ENCODE results near the gene HECW1.
"Not testable (repeated sequence)": the region's sequence is repeated elsewhere in the genome, so short reads cannot be mapped to it uniquely, and the experiment has no call there.

Gene HECW1

GRCh38 chr7:43583424-43584194, 471.2 kb downstream of the HECW1 start:
- H3K4me1 ChIP-seq (ENCODE audit: control insufficient read depth, low read depth, low read length), result peaks cover 20% of the 10 kb centered on the region
- no peaks in the 10 kb centered on the region for H3K36me3 ChIP-seq (ENCODE audit: control insufficient read depth, low read depth, low read length)
- peak overlapping the region; percentile 70 for H3K4me3 ChIP-seq (ENCODE audit: low read length)
- H3K9ac ChIP-seq (ENCODE audit: low read length), result peak overlapping the region; percentile 45
- peaks cover 25% of the 10 kb centered on the region for H3K27me3 ChIP-seq (ENCODE audit: control insufficient read depth, insufficient read depth, low read length)
- H3K27ac ChIP-seq (ENCODE audit: low read length), result no peak overlapping the region
- H3K9me3 ChIP-seq (ENCODE audit: control insufficient read depth, low read depth, low read length), result no peaks in the 10 kb centered on the region

DNA sequence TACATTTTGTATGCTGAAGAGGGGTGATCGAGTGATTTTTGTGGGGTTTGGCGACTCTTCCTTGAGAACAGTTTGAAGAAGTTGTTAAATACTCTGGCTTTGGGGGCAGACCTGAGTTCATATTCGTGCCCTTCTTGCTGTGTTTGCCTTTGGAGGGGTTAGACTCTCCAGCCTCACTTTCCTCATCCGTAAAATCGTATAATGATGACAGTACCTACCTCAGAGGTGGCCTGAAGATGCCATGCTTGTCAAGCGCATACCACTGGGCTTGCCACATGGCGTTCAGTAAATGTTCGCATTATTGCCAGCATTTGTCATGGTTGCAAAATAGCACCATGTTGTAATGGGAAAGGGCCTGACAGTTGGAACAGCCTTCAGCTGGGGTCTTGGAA, 471.7 kb downstream of the HECW1 start:
- H3K4me3 ChIP-seq (ENCODE audit: low read length), result peak overlapping the region; percentile 70
- H3K36me3 ChIP-seq (ENCODE audit: control insufficient read depth, low read depth, low read length), result no peaks in the 10 kb centered on the region
- no peaks in the 10 kb centered on the region for H3K9me3 ChIP-seq (ENCODE audit: control insufficient read depth, low read depth, low read length)
- peaks cover 25% of the 10 kb centered on the region for H3K27me3 ChIP-seq (ENCODE audit: control insufficient read depth, insufficient read depth, low read length)
- H3K4me1 ChIP-seq (ENCODE audit: control insufficient read depth, low read depth, low read length), result peaks cover 20% of the 10 kb centered on the region
- H3K27ac ChIP-seq (ENCODE audit: low read length), result no peak overlapping the region
- H3K9ac ChIP-seq (ENCODE audit: low read length), result peak overlapping the region; percentile 45

GRCh38 chr7:43584733-43585132, 472.3 kb downstream of the HECW1 start:
- not testable (repeated sequence) for H3K27ac ChIP-seq (ENCODE audit: low read length); H3K9ac ChIP-seq (ENCODE audit: low read length); H3K36me3 ChIP-seq (ENCODE audit: control insufficient read depth, low read depth, low read length); H3K9me3 ChIP-seq (ENCODE audit: control insufficient read depth, low read depth, low read length)
- Histone ChIP-seq H3K27me3 (ENCODE audit: control insufficient read depth, insufficient read depth, low read length) (peaks cover 25% of the 10 kb centered on the region), H3K4me3 (ENCODE audit: low read length) (peak overlapping the region; percentile 70), H3K4me1 (ENCODE audit: control insufficient read depth, low read depth, low read length) (peaks cover 20% of the 10 kb centered on the region)

DNA sequence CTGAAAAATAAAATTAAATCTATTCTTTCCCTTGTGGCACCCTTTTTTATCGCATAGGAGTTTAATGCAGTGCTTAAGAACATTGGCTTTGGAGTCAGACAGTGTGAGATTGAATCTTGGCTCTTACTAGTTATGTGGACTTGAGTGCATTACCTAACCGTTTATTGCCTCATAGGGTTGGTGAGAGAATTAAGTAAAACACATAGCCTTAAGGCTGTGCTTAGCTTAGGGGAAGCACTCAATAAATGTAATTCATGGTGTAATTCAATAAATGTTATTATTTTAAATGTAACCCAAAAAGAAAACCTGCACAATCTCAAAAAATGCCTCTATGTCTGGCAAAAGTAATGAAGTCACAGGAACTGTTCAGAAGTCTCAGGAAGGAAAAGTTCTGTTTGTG, 473.1 kb downstream of the HECW1 start:
- no peaks in the 10 kb centered on the region for H3K36me3 ChIP-seq (ENCODE audit: control insufficient read depth, low read depth, low read length)
- no peak overlapping the region for H3K9ac ChIP-seq (ENCODE audit: low read length)
- no peak overlapping the region for H3K4me3 ChIP-seq (ENCODE audit: low read length)
- no peak overlapping the region for H3K27ac ChIP-seq (ENCODE audit: low read length)
- H3K9me3 ChIP-seq (ENCODE audit: control insufficient read depth, low read depth, low read length), result no peaks in the 10 kb centered on the region
- peaks cover 20% of the 10 kb centered on the region for H3K4me1 ChIP-seq (ENCODE audit: control insufficient read depth, low read depth, low read length)
- H3K27me3 ChIP-seq (ENCODE audit: control insufficient read depth, insufficient read depth, low read length), result peaks cover 25% of the 10 kb centered on the region

- H3K4me3 ChIP-seq (ENCODE audit: low read length), result no peak overlapping the region
- peaks cover 20% of the 10 kb centered on the region for H3K4me1 ChIP-seq (ENCODE audit: control insufficient read depth, low read depth, low read length)
- no peak overlapping the region for H3K27ac ChIP-seq (ENCODE audit: low read length)
- no peak overlapping the region for H3K9ac ChIP-seq (ENCODE audit: low read length)
- no peaks in the 10 kb centered on the region for H3K9me3 ChIP-seq (ENCODE audit: control insufficient read depth, low read depth, low read length)
- peaks cover 25% of the 10 kb centered on the region for H3K27me3 ChIP-seq (ENCODE audit: control insufficient read depth, insufficient read depth, low read length)
- H3K36me3 ChIP-seq (ENCODE audit: control insufficient read depth, low read depth, low read length), result no peaks in the 10 kb centered on the region
These were observed 473.9 kb downstream of the HECW1 start for GRCh38 chr7:43586251-43586900.

DNA sequence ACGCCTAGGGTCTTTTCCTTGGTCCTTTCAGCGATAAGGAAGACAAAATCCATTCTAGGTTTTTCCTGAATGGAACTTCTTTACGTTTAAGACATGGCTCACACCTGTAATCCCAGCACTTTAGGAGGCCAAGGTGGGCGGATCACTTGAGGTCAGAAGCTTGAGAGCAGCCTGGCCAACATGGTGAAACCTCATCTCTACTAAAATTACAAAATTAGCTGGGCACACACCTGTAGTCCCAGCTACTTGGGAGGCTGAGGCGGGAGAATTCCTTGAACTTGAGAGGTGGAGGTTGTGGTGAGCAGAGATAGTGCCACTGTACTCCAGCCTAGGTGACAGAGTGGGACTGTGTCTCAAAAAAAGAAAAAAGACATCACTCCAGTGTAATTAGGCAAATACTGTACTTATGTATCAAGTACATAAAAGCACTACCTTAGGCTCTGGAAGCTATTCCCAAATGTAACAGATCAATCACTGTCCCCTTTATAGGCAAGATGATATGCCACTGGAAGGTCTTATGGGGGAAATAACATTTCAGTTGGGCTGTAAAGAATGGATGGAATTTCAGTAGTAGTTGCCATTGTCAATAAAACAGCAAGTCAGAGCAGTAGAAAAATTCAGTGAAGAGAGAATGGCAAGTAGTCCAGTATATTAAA, 476.2 kb downstream of the HECW1 start:
- Histone ChIP-seq H3K4me3 (ENCODE audit: low read length) (no peak overlapping the region), H3K27me3 (ENCODE audit: control insufficient read depth, insufficient read depth, low read length) (peaks cover 15% of the 10 kb centered on the region), H3K9me3 (ENCODE audit: control insufficient read depth, low read depth, low read length) (no peaks in the 10 kb centered on the region), H3K4me1 (ENCODE audit: control insufficient read depth, low read depth, low read length) (peaks cover 11% of the 10 kb centered on the region), H3K9ac (ENCODE audit: low read length) (no peak overlapping the region), H3K36me3 (ENCODE audit: control insufficient read depth, low read depth, low read length) (no peaks in the 10 kb centered on the region), H3K27ac (ENCODE audit: low read length) (no peak overlapping the region)

GRCh38 chr7:43589133-43589478, 476.7 kb downstream of the HECW1 start:
- no peak overlapping the region for H3K4me3 ChIP-seq (ENCODE audit: low read length)
- peaks cover 9% of the 10 kb centered on the region for H3K4me1 ChIP-seq (ENCODE audit: control insufficient read depth, low read depth, low read length)
- no peak overlapping the region for H3K27ac ChIP-seq (ENCODE audit: low read length)
- no peak overlapping the region for H3K9ac ChIP-seq (ENCODE audit: low read length)
- peaks cover 10% of the 10 kb centered on the region for H3K27me3 ChIP-seq (ENCODE audit: control insufficient read depth, insufficient read depth, low read length)
- H3K36me3 ChIP-seq (ENCODE audit: control insufficient read depth, low read depth, low read length), result no peaks in the 10 kb centered on the region
- H3K9me3 ChIP-seq (ENCODE audit: control insufficient read depth, low read depth, low read length), result no peaks in the 10 kb centered on the region

DNA sequence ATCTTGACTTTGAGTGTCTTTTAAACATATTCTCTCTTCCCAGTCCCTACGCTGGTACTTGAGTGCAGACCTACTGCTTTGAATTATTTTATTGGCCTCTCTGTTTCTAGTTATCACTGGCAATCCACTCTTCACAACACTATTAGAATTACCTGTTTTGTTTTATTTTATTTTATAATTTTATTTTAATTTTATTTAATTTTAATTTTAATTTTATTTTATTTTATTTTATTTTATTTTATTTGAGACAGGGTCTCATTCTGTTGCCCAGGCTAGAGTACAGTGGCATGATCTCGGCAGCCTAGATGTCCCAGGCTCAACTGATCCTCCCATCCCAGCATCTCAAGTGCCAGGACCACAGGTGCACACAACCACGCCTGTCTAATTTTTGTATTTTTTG, 477.3 kb downstream of the HECW1 start:
- H3K4me3 ChIP-seq (ENCODE audit: low read length), result no peak overlapping the region
- peaks cover 3% of the 10 kb centered on the region for H3K4me1 ChIP-seq (ENCODE audit: control insufficient read depth, low read depth, low read length)
- no peaks in the 10 kb centered on the region for H3K36me3 ChIP-seq (ENCODE audit: control insufficient read depth, low read depth, low read length)

GRCh38 chr7:43590862-43591557, 478.6 kb downstream of the HECW1 start:
- no peaks in the 10 kb centered on the region for H3K27me3 ChIP-seq (ENCODE audit: control insufficient read depth, insufficient read depth, low read length)
- H3K4me3 ChIP-seq (ENCODE audit: low read length), result no peak overlapping the region
- H3K9ac ChIP-seq (ENCODE audit: low read length), result no peak overlapping the region
- H3K27ac ChIP-seq (ENCODE audit: low read length), result no peak overlapping the region
- no peaks in the 10 kb centered on the region for H3K9me3 ChIP-seq (ENCODE audit: control insufficient read depth, low read depth, low read length)
- no peaks in the 10 kb centered on the region for H3K36me3 ChIP-seq (ENCODE audit: control insufficient read depth, low read depth, low read length)
- no peaks in the 10 kb centered on the region for H3K4me1 ChIP-seq (ENCODE audit: control insufficient read depth, low read depth, low read length)

More for the DNA sequence above, 477.3 kb downstream of the HECW1 start:
- peaks cover 4% of the 10 kb centered on the region for H3K27me3 ChIP-seq (ENCODE audit: control insufficient read depth, insufficient read depth, low read length)
- no peak overlapping the region for H3K27ac ChIP-seq (ENCODE audit: low read length)
- no peaks in the 10 kb centered on the region for H3K9me3 ChIP-seq (ENCODE audit: control insufficient read depth, low read depth, low read length)
- no peak overlapping the region for H3K9ac ChIP-seq (ENCODE audit: low read length)

DNA sequence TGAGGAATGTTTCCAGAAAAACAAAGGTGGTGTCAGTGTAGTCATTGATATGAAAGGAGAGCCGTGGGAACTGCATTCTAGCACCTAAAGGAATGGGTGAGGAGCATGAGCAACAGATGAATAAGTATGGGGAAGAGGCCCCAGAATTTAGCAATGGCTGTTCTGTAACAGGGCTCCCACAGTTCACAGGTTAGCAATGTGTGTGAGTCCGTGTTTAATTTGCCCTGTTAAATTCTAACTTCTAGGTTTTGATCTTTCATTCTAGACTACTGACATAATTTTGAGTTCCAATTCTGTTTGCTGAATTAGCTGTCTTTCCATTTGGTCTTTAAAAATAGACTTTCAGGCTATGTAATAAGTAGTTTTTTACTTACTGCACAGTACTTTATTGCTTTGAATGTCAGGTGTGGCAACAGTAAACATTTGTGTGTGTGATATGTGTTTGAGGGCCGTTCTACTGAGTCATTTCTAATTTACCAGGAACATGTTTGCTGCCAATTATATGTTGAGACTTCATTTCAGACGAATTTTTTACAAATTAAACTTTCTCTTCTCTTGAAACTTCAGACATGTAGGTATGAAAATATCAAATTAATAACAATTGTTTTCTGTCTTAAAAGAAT, 479.2 kb downstream of the HECW1 start:
- Histone ChIP-seq H3K4me1 (ENCODE audit: control insufficient read depth, low read depth, low read length) (no peaks in the 10 kb centered on the region), H3K9ac (ENCODE audit: low read length) (no peak overlapping the region), H3K36me3 (ENCODE audit: control insufficient read depth, low read depth, low read length) (no peaks in the 10 kb centered on the region), H3K4me3 (ENCODE audit: low read length) (no peak overlapping the region), H3K9me3 (ENCODE audit: control insufficient read depth, low read depth, low read length) (no peaks in the 10 kb centered on the region), H3K27ac (ENCODE audit: low read length) (no peak overlapping the region), H3K27me3 (ENCODE audit: control insufficient read depth, insufficient read depth, low read length) (no peaks in the 10 kb centered on the region)

DNA sequence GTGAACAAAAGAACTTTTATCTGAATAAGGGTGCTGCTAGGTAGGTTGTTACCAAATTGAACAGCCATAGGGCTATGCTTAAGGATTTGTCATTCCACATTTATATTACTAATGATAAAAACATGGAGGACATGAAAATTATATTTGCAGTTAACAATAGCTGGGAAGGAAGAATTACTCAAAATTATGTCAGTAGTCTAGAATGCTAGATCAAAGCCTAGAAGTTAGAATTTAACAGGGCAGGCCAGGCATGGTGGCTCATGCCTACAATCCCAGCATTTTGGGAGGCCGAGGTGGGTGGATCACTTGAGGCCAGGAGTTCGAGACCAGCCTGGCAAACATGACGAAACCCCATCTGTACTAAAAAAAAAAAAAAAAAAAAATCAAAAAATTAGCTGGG, 479.9 kb downstream of the HECW1 start:
- Histone ChIP-seq H3K36me3 (ENCODE audit: control insufficient read depth, low read depth, low read length) (no peaks in the 10 kb centered on the region), H3K27ac (ENCODE audit: low read length) (no peak overlapping the region), H3K4me3 (ENCODE audit: low read length) (no peak overlapping the region), H3K27me3 (ENCODE audit: control insufficient read depth, insufficient read depth, low read length) (no peaks in the 10 kb centered on the region), H3K9me3 (ENCODE audit: control insufficient read depth, low read depth, low read length) (no peaks in the 10 kb centered on the region), H3K4me1 (ENCODE audit: control insufficient read depth, low read depth, low read length) (no peaks in the 10 kb centered on the region), H3K9ac (ENCODE audit: low read length) (no peak overlapping the region)

Measured in iPS-18a (cell line).